HG03571 (cell line): ENCODE results near the gene ADARB2.

ENCODE experiments used
- ATAC-seq: cut with Tn5 transposase; IDR thresholded peaks from one replicate; pipeline ENCODE4 v1.9.1; 2021; ENCODE audit not compliant: unreplicated experiment

The ADARB2 gene

GRCh38 chr10:1280466-1281404 is 456.6 kb downstream of the ADARB2 start:
- ATAC-seq = no peak

GRCh38 chr10:1278306-1278705 is 459.0 kb downstream of the ADARB2 start:
- no peak for ATAC-seq

- ATAC-seq = no peak
Measured at GRCh38 chr10:1274701-1275544, 462.4 kb downstream of the ADARB2 start.

DNA sequence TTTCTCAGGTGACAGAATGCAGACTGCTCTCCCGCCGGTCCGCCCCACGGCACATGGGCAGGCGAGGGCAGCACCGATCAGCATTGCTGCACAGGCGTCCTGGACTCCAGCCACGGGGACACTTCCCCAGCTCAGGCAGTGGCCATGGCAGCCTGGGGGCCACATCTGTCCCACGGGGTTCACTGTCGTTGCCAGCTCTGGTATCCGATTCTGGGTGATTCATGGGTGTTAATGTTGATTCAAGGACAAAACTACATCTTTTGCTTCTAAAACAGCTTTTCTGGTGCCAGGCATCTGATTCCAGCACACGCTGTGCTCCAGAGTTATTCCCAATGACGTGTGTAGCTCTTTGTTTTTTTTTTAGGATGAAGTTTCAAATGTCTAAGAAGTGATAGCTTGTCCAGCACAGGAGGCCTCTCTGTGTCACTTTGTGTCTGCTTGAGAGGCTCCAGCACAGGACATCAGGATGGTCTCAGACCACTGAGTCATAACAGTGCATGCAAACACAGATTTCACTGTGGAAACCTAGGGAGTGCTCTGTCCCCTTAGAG is 463.1 kb downstream of the ADARB2 start:
- no peak for ATAC-seq

DNA sequence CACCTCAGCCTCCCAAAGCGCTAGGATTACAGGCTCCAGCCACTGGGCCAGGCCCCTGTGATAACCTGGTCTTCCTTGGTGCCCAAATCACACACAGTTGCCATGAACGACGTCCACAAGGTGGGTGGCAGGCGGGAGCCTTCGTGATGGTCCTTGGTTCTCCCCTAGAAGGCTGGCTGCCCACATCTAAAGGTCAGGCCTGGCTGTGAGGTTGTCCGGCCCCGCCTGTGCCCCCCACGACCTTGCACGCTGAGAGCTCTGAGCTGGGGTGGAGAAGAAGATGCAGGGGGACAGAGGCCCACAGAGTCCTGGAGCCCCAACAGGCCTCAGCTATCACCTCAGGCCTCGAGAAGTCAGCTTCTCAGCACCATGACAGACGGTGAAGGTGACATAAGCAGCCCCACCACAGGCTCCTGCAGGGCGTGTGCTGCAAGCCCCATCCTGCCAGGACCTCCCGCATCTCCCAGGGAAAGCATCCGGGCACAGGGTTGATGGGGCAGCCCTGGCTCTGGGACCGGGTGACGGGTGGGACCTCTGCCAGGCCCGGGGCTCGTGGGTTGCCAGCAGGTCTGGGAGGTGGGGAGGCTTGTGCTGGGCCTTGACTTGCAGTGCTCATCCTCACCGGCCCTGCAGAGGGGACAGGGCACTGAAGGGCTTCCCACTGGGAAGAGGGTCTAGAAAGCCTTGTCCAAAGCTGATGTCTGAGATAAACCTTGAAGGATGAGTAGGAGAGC is 463.8 kb downstream of the ADARB2 start:
- ATAC-seq = no peak

- ATAC-seq = no peak
Measured at GRCh38 chr10:1272777-1273161, 464.6 kb downstream of the ADARB2 start.

DNA sequence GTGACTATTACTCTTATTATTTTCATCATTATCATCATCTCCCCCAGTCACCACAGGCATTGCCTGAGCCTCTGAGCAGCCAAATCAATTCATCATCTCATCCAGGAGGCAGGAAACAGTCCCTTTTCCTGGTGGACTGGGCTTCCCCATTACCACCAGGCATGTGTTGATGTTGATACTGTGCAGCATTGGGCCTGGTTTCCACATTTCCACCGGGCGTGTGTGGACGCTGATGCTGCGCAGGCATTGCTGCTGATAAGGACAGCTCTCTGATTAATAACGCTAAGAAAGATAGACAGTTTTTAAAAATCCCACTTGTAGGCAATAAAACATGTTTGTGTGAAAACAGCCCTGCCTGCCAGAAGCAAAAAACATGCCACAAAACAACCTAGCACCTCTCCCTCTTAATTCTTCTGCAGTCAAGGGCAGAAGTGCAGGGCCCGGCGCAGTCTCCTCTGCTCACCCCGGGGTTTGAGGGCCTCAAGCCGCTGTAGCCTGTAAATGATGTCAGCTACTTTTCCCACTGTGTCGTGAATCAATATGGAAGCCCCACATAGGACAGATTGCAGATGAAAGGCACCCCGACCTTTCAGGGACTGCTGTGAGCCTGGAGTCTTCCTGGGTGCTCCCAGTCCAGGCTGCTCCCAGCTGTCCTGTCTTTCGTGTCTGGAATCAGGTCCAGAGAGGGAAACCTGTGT is 465.1 kb downstream of the ADARB2 start:
- no peak for ATAC-seq

- no peak for ATAC-seq
Measured at GRCh38 chr10:1270906-1271305, 466.4 kb downstream of the ADARB2 start.

DNA sequence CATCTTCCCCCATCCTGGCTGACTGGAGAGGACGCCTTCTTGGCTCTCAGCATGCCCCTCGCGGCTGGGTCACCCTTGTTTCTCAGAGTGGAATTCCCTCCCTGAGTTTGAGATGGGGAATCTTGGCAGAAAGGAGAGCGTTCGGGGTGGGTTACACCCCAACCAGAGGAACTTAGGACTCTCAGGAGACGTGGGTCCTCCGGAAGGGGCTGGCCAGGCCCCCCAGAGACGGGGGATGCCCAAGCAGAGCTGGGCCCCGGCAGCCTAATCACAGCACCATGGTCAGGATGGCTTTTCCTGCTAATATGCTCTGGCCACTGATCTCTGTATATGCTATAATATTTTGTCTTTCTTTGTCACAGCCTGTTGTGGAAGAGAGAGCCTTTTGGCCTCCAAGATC is 466.8 kb downstream of the ADARB2 start:
- ATAC-seq = no peak

GRCh38 chr10:1268831-1269230 is 468.5 kb downstream of the ADARB2 start:
- ATAC-seq = no peak

- no peak for ATAC-seq
Measured at GRCh38 chr10:1267568-1267967, 469.8 kb downstream of the ADARB2 start.

DNA sequence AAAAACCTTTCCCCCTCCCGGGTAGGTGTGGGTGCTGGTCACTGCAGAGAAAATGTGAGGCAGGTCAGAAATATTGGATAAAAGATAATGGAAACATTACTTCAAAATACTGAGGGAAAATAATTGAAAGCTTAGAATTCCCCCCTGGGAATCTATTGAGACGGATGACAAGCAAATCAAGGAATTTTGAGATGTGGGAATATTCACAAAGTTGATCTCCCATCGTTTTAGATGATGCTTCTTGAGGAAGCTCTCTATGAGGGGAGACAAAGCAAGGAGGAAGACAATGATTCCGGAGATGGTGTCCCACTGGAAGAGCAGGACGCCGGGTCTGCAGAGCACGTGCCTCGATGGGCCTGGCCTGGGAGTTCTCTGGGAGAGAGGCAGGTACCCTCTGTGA is 470.2 kb downstream of the ADARB2 start:
- ATAC-seq = no peak

DNA sequence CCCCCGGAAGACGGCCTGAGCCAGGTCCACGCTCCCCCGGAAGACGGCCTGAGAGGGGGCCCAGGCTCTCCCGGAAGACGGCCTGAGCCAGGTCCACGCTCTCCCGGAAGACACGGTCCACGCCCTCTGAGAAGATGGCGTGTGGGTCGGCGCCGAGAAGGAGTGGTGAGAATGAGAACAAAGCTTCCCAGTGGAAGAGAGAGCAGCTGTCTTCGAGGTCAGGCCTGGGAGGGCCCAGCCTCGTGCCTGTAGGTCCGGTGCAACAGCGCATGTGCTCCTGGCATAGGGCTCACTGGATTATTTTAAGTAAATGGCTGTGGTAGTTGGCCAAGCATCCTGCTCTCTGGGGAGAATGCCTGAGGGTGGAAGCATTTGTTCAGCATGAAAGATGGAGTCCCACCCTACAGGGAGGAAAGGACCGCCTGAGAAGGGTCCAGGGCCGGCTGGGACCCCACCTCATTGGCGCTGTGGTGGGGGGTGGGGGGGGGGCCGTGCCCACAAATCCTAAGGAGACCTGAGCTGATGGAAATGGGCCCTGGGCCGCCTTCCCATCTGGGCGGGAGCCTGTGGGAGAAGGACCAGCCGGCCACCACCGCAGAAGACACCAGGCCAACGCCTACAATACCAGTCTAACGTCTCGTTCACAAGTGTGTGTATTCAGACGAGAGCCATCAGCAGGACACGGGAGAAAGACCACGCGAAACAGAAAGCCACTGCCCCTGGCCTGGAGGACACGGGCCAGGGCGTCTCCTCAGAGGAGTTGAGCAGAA is 471.1 kb downstream of the ADARB2 start:
- ATAC-seq = no peak

DNA sequence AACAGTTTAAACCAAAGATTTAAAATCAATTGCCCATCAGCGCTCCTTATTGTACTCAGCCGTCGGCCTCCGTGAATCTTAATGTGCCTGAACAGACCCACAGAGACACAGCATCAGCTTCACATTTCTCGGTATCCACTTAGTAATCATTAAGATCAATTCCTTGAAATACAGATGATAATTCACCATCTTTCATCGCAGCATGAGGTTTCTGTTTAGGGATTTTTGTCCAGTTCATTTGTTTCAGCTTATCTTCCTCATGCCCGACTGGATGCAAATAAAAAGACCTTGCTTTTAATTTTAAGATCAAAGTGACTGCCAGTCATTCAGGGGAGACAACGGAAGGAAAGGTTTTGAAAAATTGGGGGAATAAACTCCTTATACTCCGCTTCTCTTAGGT is 473.3 kb downstream of the ADARB2 start:
- ATAC-seq = no peak

DNA sequence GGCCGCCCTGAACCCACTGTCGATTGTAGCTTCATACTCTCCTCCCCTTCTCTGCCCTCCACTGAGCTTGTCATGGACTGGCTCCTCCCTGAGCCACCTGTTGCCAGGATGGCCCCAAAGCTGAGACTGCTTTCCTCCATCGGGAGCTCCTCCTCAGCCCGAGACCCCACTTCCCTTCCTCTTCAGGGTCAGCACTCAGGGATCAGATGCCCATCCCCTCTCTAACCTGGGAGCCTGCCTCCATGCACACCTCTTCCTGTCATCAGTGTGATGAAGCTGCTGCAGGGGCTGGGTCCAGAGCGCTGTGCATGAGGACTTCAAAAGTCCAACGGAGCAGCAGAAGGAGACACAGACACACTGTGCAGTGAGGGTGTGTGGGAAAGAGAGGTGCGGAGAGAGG is 480.1 kb downstream of the ADARB2 start:
- ATAC-seq = no peak

DNA sequence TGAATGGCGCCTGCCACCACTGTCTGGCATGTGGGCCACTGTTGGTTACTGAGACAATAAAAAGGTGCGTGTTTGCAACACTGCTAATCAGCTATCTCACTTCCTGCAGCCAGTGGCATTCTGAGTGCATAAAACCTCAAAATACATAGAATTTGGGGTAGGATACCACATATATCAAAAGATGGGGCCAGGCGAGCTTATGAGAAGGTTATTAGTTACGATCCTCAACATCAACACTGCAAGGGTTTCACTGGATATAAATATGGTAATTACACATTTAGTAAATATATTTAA is 480.9 kb downstream of the ADARB2 start:
- ATAC-seq = no peak

GRCh38 chr10:1255600-1256431 is 481.5 kb downstream of the ADARB2 start:
- ATAC-seq = no peak

DNA sequence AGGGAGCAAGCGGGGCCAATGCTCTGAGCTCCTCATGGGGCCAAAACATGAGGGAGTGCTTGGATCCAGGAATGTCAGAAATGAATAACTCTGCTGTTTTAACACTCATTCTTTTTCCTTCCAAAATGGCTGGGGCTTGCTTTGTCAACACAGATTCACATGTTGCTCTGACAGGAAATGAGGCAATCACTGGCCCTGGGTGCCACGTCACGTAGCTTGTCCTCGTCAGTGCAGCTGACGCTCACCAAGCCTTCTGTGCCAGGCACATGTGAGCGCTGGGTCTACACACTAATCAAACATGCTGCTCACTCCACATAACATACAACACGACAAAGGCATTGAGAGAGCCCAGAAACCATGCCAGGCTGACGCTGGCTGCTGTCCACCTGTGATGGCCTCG is 482.2 kb downstream of the ADARB2 start:
- no peak for ATAC-seq
